HT-29 (cell line): ENCODE results near the gene FSCN2. TPM values are rescaled to one million over a fixed set of nuclear protein-coding genes. Genes with fewer than 3 reads are reported as not detected.

ENCODE experiments used
- DNase-seq: peaks from one replicate; pipeline ENCODE4 v3.0.0-alpha.2; 2015; ENCODE audit warnings: low spot score
- total RNA-seq: library from RNA; depleted of rRNA; stranded (reverse); fragments of >200 nt; shearing (Covaris generic); gene quantifications from 2 replicates; pipeline ENCODE4 v1.2.3, GENCODE V29; 2014

FSCN2 gene
- total RNA-seq, 1 experiment from 2014 or later, result 4.3 TPM

GRCh38 chr17:81556175-81556691 lies 28.1 kb downstream of the FSCN2 start:
- peak; percentile 26 for DNase-seq

GRCh38 chr17:81556863-81557262 lies 28.7 kb downstream of the FSCN2 start:
- DNase-seq, result no peak

- DNase-seq, result no peak
These were observed 29.3 kb downstream of the FSCN2 start for GRCh38 chr17:81557276-81558114.

GRCh38 chr17:81558115-81558468 lies 29.9 kb downstream of the FSCN2 start:
- no peak for DNase-seq

DNA sequence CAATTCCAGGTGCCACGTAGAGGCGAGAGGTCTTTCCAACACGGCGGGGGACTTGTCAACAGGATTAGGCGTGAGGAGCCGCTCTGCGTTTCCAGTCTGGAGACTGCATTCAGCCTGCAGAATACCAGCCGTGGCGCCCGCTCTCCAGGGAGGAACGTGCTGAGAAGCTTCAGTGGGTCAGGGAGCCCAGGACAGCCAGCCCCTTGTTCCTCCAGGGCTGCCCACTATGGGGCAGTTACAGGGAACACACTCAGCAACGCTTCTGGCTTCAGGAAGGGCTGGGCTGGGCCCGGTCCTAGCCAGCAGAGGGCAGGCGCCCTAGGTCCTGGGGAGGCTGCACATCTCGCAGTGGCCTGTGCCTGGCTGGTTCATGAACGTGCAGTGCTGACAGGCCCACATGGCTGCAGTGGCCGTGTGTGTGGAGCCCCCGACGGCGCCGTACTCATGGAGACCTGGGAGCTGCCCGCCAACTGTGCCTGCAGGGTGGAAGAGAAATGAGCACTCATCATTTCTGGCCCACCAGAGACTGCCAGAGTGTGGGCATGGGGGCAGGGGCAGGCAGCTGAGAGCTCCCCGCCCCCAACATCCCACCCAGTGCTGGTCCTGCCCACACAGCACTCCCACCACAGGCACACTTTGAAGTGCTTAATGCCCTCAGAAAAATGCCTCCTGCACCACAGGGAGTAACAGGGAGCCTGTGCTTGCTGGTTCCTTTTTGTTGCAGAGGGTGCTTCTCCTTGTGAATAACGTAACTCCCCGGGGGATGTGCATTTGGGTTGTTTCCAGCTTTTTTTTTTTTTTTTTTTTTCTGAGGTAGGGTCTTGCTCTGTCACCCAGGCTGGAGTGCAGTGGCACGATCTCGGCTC lies 31.0 kb downstream of the FSCN2 start:
- DNase-seq, result no peak

DNA sequence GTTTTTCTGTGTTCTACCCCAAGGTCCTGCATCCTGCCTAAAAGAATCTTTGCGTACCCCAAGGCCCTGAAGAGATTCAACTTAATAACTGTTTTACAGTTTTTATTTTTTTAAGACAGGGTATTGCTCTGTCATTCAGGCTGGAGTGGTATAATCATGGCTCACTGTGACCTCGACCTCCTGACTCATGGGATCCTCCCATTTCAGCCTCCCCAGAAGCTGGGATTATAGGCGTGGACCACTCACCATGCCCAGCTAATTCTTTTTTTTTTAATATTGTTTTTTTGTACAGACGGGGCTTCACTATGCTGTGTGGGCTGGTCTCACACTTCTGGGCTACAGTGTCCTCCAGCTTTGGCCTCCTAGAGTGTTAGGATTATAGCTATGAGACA lies 33.3 kb downstream of the FSCN2 start:
- no peak for DNase-seq

GRCh38 chr17:81563861-81564586 lies 35.8 kb downstream of the FSCN2 start:
- DNase-seq, result no peak

GRCh38 chr17:81564778-81565177 lies 36.6 kb downstream of the FSCN2 start:
- DNase-seq, result no peak

DNA sequence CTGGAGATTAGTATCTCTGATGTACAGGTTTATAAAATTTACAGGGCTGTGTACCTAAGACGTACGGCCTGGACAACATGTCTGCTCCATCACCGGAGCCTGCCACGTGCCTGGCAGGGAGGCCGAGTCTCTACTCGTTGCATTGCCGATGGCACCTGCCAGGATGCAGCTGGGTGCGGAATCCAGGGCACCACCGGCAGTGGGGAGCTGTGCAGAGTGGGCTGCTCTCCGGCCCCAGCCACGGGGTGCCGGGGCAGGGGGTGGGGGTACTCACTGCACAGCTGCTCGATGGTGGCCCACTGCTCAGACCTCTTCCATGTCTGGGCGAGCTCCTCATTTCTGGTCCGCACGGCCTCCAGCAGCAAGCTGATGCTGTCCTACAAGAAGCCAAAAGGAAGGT lies 37.1 kb downstream of the FSCN2 start:
- no peak for DNase-seq

DNA sequence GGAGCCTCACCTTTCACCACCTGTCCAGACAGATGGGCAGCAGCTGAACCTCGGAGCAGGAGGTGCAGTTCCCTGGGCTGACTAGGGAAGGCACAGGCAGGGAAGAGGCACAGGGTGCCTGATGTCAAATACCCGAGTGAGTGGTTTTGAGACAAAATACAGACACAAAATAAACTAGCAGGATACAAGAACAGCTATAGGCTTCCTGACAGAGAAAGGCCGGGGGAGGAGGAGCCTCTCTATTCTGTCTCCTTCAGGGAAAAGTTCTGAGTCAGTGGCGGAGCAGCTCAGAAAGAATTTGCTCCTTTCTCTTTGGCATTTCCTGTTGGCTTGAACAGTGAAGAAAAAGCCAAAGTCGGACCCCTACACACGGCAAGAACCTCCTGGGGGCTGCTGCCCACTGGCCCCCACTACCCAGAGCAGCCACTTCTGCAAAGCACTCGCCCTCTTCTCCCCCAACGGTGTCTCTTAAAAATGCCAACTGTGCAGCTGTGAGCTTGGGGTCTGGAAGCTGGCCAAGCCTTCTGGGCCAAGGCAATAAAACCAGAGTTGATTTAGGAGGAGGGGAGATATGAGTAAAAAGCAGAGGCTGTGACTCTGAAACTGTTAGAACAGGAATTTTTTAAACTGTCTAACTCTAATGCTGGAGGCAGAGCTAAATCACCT lies 38.4 kb downstream of the FSCN2 start:
- DNase-seq, result peak; percentile 91

GRCh38 chr17:81567191-81567590 lies 39.0 kb downstream of the FSCN2 start:
- DNase-seq, result no peak

- DNase-seq, result no peak
These were observed 40.2 kb downstream of the FSCN2 start for GRCh38 chr17:81568416-81568815.

- DNase-seq, result no peak
These were observed 41.9 kb downstream of the FSCN2 start for GRCh38 chr17:81569986-81570514.

DNA sequence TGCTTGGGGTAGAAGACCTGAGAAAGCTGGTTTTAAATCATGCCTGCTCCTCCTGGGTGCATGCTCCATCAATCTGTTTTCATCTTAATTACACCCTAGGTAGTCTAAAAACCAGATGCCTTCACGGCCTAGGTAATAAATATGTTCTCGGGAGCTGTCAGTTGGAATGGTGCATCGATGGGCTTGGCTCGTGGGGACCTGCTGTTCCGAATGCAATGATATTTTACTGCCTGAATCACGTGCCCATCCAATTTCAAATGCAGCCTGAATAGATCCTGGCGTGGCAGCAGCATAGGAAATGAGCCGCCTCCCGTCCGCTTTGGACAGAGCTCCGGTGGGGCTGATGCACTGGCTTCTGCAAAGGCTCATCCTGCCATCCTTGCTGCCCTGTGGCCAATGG lies 42.8 kb downstream of the FSCN2 start:
- no peak for DNase-seq

GRCh38 chr17:81572563-81573168 lies 44.5 kb downstream of the FSCN2 start:
- DNase-seq, result no peak

DNA sequence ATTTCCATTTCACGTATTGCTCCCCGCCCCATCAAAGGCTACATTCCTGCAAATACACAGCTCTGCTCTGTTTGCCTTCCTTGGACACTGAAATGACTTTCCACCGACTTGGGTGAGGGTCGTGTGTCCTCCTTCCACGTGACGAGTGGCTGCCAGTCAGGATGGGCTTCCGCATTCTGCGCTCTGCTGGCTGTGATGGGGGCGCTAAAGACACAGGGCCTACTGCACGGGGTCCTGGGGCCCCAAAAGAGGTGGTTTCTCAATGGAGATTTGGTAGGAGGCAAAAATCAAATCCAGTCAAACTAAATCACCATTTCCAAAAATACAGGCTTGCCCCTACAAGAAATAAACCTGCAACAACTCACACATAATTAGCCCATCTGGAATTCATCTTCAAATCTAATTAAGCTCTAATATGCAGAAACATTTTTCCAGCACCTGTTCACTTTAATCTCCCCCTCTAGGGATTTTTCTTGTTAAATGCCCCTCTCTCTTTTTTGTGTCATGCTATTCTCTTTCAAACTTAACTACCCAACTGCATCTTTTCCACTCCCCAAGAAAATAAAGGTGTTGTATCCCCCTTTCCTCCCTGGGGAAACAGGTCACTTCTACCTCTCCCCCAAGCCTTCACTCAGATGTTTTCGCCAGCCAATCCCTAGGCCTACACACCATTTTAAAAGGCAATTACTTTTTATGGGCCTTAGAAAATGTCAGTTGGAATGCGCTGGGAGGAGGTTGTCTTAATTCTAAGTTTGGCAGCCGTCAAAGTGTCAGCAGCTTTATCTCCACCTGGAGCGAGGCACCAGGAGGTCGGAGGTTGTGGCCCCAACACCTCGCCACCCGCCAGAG lies 45.8 kb downstream of the FSCN2 start:
- DNase-seq, result no peak

DNA sequence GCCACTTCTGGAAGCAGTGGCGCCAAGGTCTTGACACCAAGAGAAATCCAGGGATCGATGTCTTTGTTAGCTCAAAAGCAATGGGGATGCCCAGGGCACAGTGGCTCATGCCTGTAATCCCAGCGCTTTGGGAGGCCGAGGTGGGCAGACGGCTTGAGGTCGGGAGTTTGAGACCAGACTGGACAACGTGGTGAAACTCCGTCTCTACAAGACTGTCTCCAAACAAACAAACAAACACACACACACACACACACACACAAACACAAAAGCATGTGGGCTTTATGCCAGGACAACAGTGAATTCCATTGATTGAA lies 46.4 kb downstream of the FSCN2 start:
- DNase-seq, result no peak

GRCh38 chr17:81575836-81576235 lies 47.7 kb downstream of the FSCN2 start:
- no peak for DNase-seq

GRCh38 chr17:81576621-81577277 lies 48.6 kb downstream of the FSCN2 start:
- peak; percentile 26 for DNase-seq
